ENCODE data around the gene DLGAP1.

GRCh38 chr18:3458952-3459853, 995.9 kb downstream of the DLGAP1 start:
- TF ChIP-seq NR2C1 (IDR thresholded peaks at IDR 0.05) (no peak), BMI1 (IDR thresholded peaks at IDR 0.05; ENCODE audit: borderline replicate concordance) (no peak), PML (IDR thresholded peaks at IDR 0.05; ENCODE audit: low read length) (no peak), CTCF (IDR thresholded peaks at IDR 0.05 in 2 of 3, conservative IDR thresholded peaks at IDR 0.05 in 1 of 3; ENCODE audit: control insufficient read depth in 2 of 3, extremely low read depth in 1 of 3, insufficient read depth in 1 of 3, low read depth in 3 of 3, low read length in 3 of 3) (no peak), ZBTB40 (IDR thresholded peaks at IDR 0.05; ENCODE audit: borderline replicate concordance) (no peak)
